Mesenteric fat pad (tissue), 1 donor: Measurements from ENCODE around the gene ACACA. TPM values are rescaled to one million over a fixed set of nuclear protein-coding genes. Genes with fewer than 3 reads are reported as not detected.
"Not testable (repeated sequence)": the region's sequence is repeated elsewhere in the genome, so short reads cannot be mapped to it uniquely, and the experiment has no call there.

Source experiments
- DNase-seq: peaks from one replicate; pipeline ENCODE4 v3.0.0-alpha.2; 2020; ENCODE audit warnings: low spot score
- total RNA-seq: library from RNA; stranded (reverse); fragmentation: NEBNext Ultra II Directional; extraction: Animal tissue kit (Norgen Biotek cat#: 25700); gene quantifications from one replicate; pipeline ENCODE4 v1.2.1, GENCODE V29; 2021
- donor health status: DM: yes; HTN: yes; CAD: no.

ACACA gene
- total RNA-seq, 1 donor from 2014 or later: 59.1 TPM

GRCh38 chr17:37346863-37347402 is 59.7 kb downstream of the ACACA start:
- DNase-seq: not testable (repeated sequence)

DNA sequence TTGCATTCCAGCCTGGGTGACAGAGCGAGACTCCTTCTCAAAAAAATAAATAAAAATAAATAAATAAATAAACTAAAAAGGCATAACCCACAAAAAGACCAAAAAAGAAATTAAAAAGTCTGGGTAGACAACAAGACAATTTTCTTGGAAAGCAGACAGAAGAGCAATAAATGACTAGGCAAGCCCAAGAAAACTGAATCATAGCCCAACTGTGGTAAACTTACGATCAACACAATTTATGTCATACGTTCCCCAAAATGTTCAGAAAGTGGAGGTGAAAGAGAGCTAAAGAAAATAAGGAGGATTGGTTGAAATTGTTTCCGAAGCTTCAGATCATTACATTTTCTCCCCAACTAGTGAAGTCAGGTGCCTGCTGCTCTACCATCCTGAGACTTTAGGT is 62.1 kb downstream of the ACACA start:
- DNase-seq: no peak

DNA sequence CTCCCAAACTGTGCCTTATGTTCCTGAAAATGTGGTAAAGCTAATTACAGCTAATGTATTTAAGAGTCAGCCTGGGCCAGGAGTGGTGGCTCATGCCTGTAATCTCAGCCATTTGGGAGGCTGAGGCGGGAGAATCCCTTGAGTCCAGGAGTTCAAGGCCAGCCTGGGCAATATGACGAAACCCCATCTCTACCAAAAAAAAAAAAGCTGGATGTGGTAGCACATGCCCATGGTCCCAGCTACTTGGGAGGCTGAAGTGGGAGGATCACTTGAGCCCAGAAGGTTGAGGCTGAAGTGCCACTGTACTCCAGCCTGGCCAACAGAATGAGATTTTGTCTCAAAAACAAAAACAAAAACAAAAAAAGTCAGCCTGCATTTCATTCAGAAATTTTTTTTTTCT is 64.0 kb downstream of the ACACA start:
- no peak for DNase-seq

DNA sequence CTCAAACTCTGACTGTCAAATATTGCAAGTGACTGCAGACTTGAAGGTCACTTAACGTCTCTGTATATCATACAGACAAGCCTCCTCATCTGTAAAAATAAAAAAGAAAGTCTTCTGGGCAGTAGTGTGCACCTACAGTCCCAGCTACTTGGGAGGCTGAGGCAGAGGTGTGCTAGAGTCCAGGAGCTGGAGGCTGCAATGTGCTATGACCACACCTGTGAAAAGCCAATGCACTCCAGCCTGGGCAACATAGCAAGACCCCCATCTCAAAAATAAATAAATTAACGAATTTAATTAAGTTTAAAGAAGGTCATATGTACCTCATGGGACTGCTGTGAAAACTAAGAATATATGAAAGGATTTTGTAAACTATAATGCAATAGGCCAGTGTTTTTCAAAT is 65.8 kb downstream of the ACACA start:
- DNase-seq: no peak

GRCh38 chr17:37339321-37339720 is 67.3 kb downstream of the ACACA start:
- no peak for DNase-seq

GRCh38 chr17:37338847-37339246 is 67.8 kb downstream of the ACACA start:
- DNase-seq: no peak

DNA sequence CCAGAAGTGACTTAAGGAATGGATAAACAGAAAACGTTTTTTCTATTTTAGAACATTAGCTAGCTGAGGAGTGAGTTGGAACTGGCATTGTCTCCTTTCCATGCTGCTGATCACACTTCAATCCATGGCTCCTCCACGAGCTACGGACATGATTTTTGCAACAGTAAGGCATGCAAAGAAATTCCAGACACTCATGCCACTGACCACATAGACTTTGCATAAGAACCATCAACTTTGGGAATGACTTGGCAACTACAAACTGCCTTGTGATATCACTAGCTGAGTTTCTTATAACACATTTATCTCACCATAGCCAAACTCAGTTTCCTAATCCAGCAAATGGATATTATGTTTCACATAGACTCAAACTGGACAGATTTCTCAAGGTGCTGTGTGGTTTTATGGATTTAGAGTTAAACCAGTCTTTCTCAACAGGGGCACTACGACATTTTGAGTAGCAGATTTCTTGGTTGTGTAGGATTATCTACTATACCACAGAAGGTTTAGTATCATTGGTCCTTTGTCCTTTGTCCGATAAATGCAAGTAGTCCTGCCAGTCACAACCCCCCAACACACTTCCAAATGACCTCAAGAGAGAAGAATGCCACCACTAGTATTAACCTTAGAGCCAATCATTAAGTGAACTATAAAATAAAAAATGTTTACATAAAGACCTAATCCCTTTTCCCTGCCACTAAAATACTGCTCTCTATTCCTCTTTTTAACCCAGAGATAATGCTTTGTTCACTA is 79.1 kb downstream of the ACACA start:
- no peak for DNase-seq

DNA sequence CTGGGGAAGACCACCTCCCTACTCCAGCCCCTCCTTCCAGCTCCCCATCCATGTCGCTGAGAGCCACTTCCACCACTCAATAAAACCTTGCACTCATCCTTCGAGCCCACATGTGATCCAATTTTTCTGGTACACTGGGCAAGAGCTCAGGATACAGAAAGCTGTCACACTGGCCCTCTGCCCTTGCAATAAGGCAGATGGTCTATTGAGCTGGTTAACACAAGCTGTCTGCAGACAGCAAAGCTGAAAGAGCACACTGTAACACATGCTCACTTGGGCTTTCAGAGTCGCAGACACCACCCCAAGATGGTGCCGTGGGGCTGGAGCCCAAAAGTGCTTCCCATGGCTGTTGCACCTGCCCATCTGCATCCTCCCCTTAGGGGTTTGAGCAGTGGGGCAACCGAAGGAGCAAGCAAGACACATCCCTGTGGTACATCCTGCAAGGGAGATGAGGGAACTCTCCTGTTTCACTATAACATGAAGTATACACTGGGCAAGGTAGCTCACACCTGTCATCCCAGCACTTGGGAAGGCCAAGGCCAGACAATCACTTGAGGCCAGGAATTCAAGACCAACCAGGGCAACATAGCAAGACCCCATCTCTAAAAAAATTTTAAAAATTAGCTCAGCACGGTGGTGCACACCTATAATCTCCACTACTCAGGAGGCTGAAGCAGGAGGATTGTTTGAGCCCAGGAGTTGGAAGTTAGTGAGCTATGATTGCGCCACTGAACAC is 83.6 kb downstream of the ACACA start:
- DNase-seq: no peak

DNA sequence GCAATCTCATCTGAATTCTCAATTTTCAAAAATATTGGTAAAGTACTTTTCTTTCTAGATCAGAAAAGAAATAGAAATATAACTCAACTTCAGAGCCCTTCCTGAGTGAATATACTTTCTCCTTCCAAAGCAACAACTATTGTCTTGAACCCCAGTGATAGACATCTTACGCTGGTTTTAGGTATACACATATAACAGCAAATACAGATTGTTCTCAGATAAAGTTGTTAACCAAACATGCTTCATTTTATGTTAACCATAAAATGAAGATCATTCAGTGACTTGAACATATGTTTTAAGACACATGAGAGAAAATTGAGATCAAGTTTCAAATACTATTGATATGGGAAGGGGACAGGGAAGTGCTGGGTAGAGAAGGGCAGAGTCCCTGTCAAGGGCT is 84.5 kb downstream of the ACACA start:
- no peak for DNase-seq

DNA sequence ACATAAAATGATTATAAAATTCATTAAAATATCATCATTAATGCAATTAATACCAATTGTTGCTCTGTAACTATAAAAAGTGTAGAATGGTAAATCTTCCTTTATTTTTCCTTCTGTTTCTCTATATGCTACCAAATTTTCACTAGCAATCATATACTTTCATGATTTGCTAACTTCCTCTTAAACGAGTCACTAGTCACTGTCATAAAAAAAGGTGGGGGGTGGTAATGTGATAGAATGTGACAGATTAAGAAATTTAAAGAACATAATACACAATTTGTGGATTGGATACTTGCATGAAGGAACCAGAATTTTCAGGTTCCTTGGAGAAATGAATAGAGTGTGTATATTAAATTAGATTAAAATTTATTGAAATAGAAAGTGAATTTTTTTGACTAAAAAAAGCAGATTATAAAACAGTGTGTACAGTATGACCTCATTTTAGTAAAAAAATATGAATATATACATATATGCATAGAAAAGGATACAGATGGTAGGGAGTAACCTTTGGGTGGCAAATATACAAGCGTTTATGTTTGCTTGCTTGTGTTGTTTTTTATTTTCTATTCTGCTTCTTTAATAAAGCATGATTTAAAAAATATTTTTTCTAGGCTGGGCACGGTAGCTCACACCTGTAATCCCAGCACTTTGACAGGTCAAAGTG is 87.6 kb downstream of the ACACA start:
- no peak for DNase-seq

- no peak for DNase-seq
These were observed 88.8 kb downstream of the ACACA start for GRCh38 chr17:37317867-37318266.

DNA sequence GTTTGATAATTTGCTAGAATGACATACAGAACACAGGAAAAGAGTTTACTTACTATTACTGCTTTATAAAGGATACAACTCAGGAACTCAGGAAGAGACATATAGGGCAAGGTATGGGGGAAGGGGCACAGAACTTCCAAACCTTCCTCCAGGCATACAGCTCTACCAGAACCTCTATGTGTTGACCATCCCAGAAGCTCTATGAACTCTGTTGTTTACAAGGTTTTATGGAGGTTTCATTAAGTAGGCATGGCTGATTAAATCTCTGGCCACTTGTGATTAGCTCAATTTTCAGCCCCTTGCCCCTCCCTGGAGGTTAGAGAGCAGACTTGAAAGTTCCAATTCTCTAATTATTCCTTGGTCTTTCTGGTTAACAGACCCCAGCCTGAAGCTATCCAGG is 91.0 kb downstream of the ACACA start:
- no peak for DNase-seq

GRCh38 chr17:37312137-37312923 is 94.3 kb downstream of the ACACA start:
- no peak for DNase-seq

DNA sequence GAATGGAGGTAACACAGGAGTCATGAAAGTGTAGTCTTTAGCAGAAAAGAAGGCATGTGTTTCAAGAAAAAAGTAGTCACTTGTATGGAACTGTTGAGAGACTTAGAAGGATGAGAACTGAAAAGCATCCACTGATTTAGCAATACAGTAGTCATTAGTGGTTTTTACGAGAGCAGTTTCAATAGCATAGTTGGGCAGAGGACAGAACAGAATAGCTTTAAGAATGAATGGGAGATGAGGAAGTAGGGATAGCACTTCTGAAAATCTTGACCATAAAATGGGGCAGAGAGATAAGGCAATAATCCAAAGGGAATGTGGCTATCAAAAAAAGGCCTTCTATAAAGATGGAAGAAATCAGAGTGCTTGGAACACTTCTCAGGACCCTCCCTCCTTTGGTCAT is 95.7 kb downstream of the ACACA start:
- no peak for DNase-seq

- DNase-seq: no peak
These were observed 97.6 kb downstream of the ACACA start for GRCh38 chr17:37309051-37309450.

- no peak for DNase-seq
These were observed 101.2 kb downstream of the ACACA start for GRCh38 chr17:37305406-37305905.

DNA sequence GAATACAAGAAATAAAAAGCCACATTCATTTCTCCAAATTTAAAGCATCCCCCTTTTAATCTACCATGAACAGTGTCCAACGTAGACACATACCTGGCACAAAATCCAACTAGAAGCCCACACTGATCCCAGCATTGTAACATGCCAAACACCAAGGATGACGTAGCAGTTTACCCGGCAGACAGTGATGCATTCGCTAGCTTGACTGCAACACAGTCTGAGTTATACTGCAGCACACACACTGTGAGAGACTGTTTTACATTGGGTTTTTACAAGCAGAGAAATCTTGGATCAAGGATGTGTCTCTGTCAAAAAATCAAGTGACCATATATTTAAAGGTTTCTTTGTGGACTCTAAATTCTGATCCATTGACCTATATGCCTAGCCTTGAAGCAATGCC is 105.3 kb downstream of the ACACA start:
- no peak for DNase-seq

DNA sequence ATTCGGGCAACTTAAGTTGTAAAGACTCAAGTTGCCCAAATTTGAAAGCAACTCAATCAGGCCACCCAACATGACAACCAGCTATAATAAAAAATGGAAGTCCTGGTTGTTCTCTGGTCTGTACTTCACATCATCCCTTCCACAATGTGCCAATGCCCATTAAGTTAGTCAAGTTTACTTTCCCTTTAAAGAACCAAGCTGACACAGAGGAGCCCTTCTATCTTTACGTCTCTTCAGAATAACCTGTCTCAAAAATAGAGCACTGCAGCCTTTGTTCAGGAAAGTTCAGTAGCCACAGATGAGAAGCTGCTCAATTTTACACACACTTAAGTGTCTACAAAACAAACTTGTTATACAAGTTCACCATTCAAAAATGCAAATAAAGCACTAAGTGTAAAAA is 106.0 kb downstream of the ACACA start:
- no peak for DNase-seq

- no peak for DNase-seq
These were observed 107.2 kb downstream of the ACACA start for GRCh38 chr17:37299257-37299980.

DNA sequence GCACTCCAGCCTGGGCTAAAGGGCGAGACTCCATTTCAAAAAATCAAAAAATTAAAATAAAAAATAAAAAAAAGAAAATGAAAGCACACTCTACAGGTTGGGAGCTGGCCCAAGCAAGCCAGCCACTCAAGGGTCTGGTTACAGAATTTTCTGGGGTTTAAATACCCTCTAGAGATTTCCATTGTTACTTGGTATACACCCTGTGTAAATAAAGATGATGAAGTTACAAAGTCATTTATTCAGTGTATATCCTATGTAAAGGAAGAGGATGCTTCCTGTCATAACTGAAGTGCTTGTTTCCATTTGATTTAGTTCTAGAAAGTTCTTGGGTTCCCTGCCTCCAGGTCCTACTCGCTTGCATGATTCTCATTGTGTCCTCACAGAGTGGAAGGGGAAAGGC is 110.7 kb downstream of the ACACA start:
- no peak for DNase-seq
